Loucy (cell line): Measurements from ENCODE around the gene AP2A1.

ENCODE experiments used
- H2AFZ ChIP-seq: fragments of 200-600 bp; sonication (generic); 2 replicates; pipeline ENCODE4 v1.6.0; 2016; ENCODE audit warnings: antibody characterized with exemption, mild to moderate bottlenecking, low read length, moderate library complexity
- H3F3A ChIP-seq: fragments of 200-600 bp; 2 replicates; pipeline ENCODE4 v1.6.0; 2016; ENCODE audit warnings: antibody characterized with exemption, low read depth, mild to moderate bottlenecking
- H3K27me3 ChIP-seq: fragments of 200-600 bp; sonication (generic); 2 replicates; pipeline ENCODE4 v1.6.1; 2014; ENCODE audit warnings: low read length, mild to moderate bottlenecking; ENCODE audit not compliant: insufficient read depth, poor library complexity, severe bottlenecking
- H3K36me3 ChIP-seq: fragments of 200-600 bp; sonication (generic); 2 replicates; pipeline ENCODE4 v1.6.1; 2016; ENCODE audit warnings: low read length; ENCODE audit not compliant: insufficient read depth
- H3K4me1 ChIP-seq: fragments of 200-600 bp; sonication (generic); 2 replicates; pipeline ENCODE4 v1.5.1; 2014; ENCODE audit warnings: low read length, mild to moderate bottlenecking; ENCODE audit not compliant: insufficient read depth, poor library complexity, severe bottlenecking
- H3K4me2 ChIP-seq: fragments of 200-600 bp; sonication (generic); 2 replicates; pipeline ENCODE4 v1.6.0; 2014; ENCODE audit warnings: antibody characterized with exemption, low read length, low read depth, mild to moderate bottlenecking; ENCODE audit not compliant: poor library complexity, severe bottlenecking
- H3K4me3 ChIP-seq: fragments of 200-600 bp; sonication (generic); 2 replicates; pipeline ENCODE4 v1.5.1; 2014; ENCODE audit warnings: low read length, mild to moderate bottlenecking, mixed read lengths; ENCODE audit not compliant: poor library complexity, severe bottlenecking
- H3K79me2 ChIP-seq: fragments of 200-600 bp; sonication (generic); 2 replicates; pipeline ENCODE4 v1.6.1; 2014; ENCODE audit warnings: low read length; ENCODE audit not compliant: insufficient read depth
- H3K9ac ChIP-seq: fragments of 200-600 bp; sonication (generic); 2 replicates; pipeline ENCODE4 v1.6.0; 2014; ENCODE audit warnings: mild to moderate bottlenecking, low read depth, low read length, moderate library complexity; ENCODE audit not compliant: poor library complexity, severe bottlenecking
- H3K9me2 ChIP-seq: fragments of 200-600 bp; sonication (generic); replicated peaks from 2 replicates; pipeline ENCODE4 v1.6.1; 2016; ENCODE audit warnings: low read depth, low read length, mixed read lengths
- H3K9me3 ChIP-seq: fragments of 200-600 bp; sonication (generic); 2 replicates; pipeline ENCODE4 v1.6.1; 2014; ENCODE audit warnings: mild to moderate bottlenecking, antibody characterized with exemption, low read length, low read depth; ENCODE audit not compliant: insufficient read depth
- H4K20me1 ChIP-seq: fragments of 200-600 bp; sonication (generic); 2 replicates; pipeline ENCODE4 v1.6.0; 2014; ENCODE audit warnings: antibody characterized with exemption, low read length, mild to moderate bottlenecking; ENCODE audit not compliant: insufficient read depth, poor library complexity, severe bottlenecking
- EZH2phosphoT487 ChIP-seq: fragments of 200-600 bp; IDR thresholded peaks from 2 replicates; pipeline ENCODE4 v1.6.1; 2018; ENCODE audit warnings: antibody characterized with exemption, mild to moderate bottlenecking, moderate library complexity, borderline replicate concordance
- TF ChIP-seq, protein P1 (sequence below): fragments of 200-600 bp; sonication (generic); conservative IDR thresholded peaks from 2 replicates; pipeline ENCODE4 v1.5.1; 2014; ENCODE audit warnings: mild to moderate bottlenecking, antibody characterized with exemption, low read length

AP2A1 gene

DNA sequence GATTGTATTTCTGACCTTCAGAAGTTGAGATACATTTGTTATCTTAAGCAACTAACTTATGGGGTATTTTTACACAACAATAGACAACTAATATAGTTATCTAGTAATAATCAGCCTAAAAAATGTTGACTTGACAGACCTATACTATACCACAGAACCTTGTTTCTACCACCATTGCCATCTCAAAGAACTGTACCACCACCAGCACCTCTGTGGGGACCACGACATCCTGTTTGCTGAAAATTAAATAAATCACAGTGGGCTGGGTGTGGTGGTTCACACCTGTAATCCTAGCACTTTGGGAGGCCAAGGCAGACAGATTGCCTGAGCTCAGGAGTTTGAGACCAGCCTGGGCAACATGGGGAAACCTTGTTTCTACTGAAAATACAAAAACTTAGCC, 27.7 kb upstream of the AP2A1 start:
- Histone ChIP-seq H3K79me2 (no peaks in the 10 kb centered on the region), H4K20me1 (no peaks in the 10 kb centered on the region), H3K4me1 (no peaks in the 10 kb centered on the region), H3K4me3 (no peak overlapping the region), H3K4me2 (no peak overlapping the region), H2AFZ (no peak overlapping the region), H3K27me3 (no peaks in the 10 kb centered on the region), H3F3A (no peaks in the 10 kb centered on the region), H3K36me3 (no peaks in the 10 kb centered on the region), H3K9ac (no peak overlapping the region), H3K9me3 (no peaks in the 10 kb centered on the region), H3K9me2 (no peaks in the 10 kb centered on the region)
- TF ChIP-seq EZH2phosphoT487, result no peak
- TF ChIP-seq, protein P1, sequence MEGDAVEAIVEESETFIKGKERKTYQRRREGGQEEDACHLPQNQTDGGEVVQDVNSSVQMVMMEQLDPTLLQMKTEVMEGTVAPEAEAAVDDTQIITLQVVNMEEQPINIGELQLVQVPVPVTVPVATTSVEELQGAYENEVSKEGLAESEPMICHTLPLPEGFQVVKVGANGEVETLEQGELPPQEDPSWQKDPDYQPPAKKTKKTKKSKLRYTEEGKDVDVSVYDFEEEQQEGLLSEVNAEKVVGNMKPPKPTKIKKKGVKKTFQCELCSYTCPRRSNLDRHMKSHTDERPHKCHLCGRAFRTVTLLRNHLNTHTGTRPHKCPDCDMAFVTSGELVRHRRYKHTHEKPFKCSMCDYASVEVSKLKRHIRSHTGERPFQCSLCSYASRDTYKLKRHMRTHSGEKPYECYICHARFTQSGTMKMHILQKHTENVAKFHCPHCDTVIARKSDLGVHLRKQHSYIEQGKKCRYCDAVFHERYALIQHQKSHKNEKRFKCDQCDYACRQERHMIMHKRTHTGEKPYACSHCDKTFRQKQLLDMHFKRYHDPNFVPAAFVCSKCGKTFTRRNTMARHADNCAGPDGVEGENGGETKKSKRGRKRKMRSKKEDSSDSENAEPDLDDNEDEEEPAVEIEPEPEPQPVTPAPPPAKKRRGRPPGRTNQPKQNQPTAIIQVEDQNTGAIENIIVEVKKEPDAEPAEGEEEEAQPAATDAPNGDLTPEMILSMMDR, result no peak

DNA sequence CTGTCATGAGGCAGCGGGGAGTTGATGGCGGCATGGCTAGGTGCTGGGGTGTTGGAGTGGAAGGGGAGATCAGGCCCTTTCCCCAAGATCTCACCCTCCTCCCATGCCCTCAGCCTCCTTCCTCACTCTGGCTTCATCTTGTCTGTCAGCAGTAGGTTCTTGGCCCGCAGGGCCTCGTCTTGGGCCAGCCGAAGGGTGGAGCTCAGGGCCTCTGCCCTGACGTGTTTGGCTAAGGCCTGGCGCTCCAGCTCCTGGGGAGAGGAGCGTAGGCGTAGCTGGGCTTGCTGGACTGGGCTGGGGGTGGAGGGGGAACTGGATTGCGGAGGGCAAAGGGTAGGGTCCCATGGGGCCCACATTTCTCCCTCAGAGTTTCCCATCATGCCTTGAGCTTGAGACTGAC, 26.9 kb upstream of the AP2A1 start:
- H3K27me3 ChIP-seq, result no peaks in the 10 kb centered on the region
- H3K4me3 ChIP-seq, result no peak overlapping the region
- H3K79me2 ChIP-seq, result no peaks in the 10 kb centered on the region
- no peaks in the 10 kb centered on the region for H3K9me2 ChIP-seq
- H4K20me1 ChIP-seq, result no peaks in the 10 kb centered on the region
- H3F3A ChIP-seq, result no peaks in the 10 kb centered on the region
- no peak overlapping the region for H3K9ac ChIP-seq
- H3K9me3 ChIP-seq, result no peaks in the 10 kb centered on the region
- H2AFZ ChIP-seq, result no peak overlapping the region
- no peaks in the 10 kb centered on the region for H3K4me1 ChIP-seq
- no peak overlapping the region for H3K4me2 ChIP-seq
- H3K36me3 ChIP-seq, result no peaks in the 10 kb centered on the region
- no peak for TF ChIP-seq EZH2phosphoT487
- TF ChIP-seq, protein P1, result no peak

DNA sequence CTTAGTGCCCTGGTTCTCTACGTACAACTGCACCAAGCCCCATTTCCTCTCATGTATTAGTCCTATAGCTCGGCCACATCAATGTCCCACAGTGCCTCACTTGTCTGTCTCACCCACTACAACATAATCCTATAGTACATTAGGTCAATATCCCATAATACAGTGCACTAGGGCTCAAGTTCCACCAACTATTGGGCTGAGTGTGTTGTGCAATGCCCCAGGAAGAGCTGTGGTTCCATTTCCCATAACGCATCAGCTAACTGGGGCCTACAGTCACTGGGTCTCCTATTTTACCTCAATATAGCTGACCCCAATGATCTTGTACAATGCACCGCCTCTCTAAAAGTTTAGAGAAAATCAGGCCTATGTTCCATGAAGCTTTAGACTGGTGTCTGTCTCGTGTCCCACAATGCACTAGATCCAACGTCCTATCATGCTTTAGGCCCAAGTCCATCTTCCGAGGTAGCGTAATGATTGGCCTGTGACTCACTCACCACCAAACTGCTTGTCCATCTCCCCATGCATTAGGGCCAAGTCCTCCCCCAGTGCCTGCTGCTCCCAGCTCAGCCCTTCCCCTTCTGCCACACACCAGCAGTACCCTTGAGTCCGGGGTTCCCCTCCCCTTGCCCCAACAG, 25.5 kb upstream of the AP2A1 start:
- H2AFZ ChIP-seq, result no peak overlapping the region
- no peak for TF ChIP-seq EZH2phosphoT487
- TF ChIP-seq, protein P1, result no peak
- H3K4me1 ChIP-seq, result no peaks in the 10 kb centered on the region
- no peaks in the 10 kb centered on the region for H4K20me1 ChIP-seq
- no peaks in the 10 kb centered on the region for H3F3A ChIP-seq
- H3K27me3 ChIP-seq, result no peaks in the 10 kb centered on the region
- H3K4me2 ChIP-seq, result no peak overlapping the region
- no peaks in the 10 kb centered on the region for H3K9me2 ChIP-seq
- no peak overlapping the region for H3K4me3 ChIP-seq
- H3K9me3 ChIP-seq, result no peaks in the 10 kb centered on the region
- no peaks in the 10 kb centered on the region for H3K36me3 ChIP-seq
- H3K79me2 ChIP-seq, result no peaks in the 10 kb centered on the region
- no peak overlapping the region for H3K9ac ChIP-seq
